HepG2 (cell line): ENCODE results near the gene TBC1D22A. TPM values are rescaled to one million over a fixed set of nuclear protein-coding genes. Genes with fewer than 3 reads are reported as not detected.
A peak's percentile ranks its signal among the peaks of the same experiment; 100 is the strongest.

ENCODE experiments used
- AFF4 ChIP-seq: sonication (generic); formaldehyde crosslinking; IDR thresholded peaks from 2 replicates; pipeline ENCODE4 v1.4.0; 2020; ENCODE audit warnings: missing genetic modification reagents
- CEBPG ChIP-seq: IDR thresholded peaks from 2 replicates; pipeline ENCODE4 v1.6.1; 2016
- FOXP1 ChIP-seq, 2 experiments: fragments of 450-650 bp in 1 of 2; IDR thresholded peaks; 2 replicates each; pipeline ENCODE4 v1.6.1; 2017 to 2018; ENCODE audit warnings: antibody characterized with exemption in 1 of 2
- MTF1 ChIP-seq: sonication (generic); formaldehyde crosslinking; IDR thresholded peaks from 2 replicates; pipeline ENCODE4 v1.5.0; 2020; ENCODE audit warnings: missing genetic modification reagents
- PHF5A ChIP-seq: IDR thresholded peaks from one replicate; pipeline ENCODE4 v1.6.1; 2018; ENCODE audit warnings: low read depth, missing genetic modification reagents; ENCODE audit not compliant: unreplicated experiment
- ZEB1 ChIP-seq: IDR thresholded peaks from 2 replicates; pipeline ENCODE4 v1.6.1; 2012; ENCODE audit warnings: mild to moderate bottlenecking, low read depth, inconsistent platforms; ENCODE audit not compliant: insufficient replicate concordance
- ZNF333 ChIP-seq: sonication (generic); formaldehyde crosslinking; IDR thresholded peaks from 2 replicates; pipeline ENCODE4 v1.4.0; 2020; ENCODE audit warnings: mild to moderate bottlenecking, missing genetic modification reagents, borderline replicate concordance
- ZNF609 ChIP-seq: sonication (generic); formaldehyde crosslinking; IDR thresholded peaks from 2 replicates; pipeline ENCODE4 v1.4.0; 2020; ENCODE audit warnings: mild to moderate bottlenecking, missing genetic modification reagents, borderline replicate concordance
- ZUFSP ChIP-seq: sonication (generic); formaldehyde crosslinking; IDR thresholded peaks from 2 replicates; pipeline ENCODE4 v1.9.0; 2021; ENCODE audit warnings: missing genetic modification reagents, mild to moderate bottlenecking, borderline replicate concordance
- polyA plus RNA-seq, 8 experiments: library from polyadenylated mRNA; depleted of rRNA in 3 of 8; stranded (reverse) in 7 of 8; unstranded in 1 of 8; fragments of >200 nt; fragmentation: Illumina TruSeq in 4 of 8; extraction: Trizol in 4 of 8; gene quantifications; 2 replicates each; pipeline versions ENCODE4 v1.2.1 to v1.2.3, GENCODE V29; 2011 to 2016; ENCODE audit warnings: low read depth in 4 of 8, missing spikeins in 1 of 8, mixed read lengths in 1 of 8; ENCODE audit not compliant: insufficient read depth in 1 of 8
- total RNA-seq, 5 experiments: library from RNA; depleted of rRNA; stranded (reverse); fragments of >200 nt; fragmentation: Illumina TruSeq; extraction: Trizol; gene quantifications; 2 replicates each; pipeline ENCODE4 v1.2.3, GENCODE V29; 2016; ENCODE audit warnings: low read depth in 1 of 5

Gene TBC1D22A
- total and polyA plus RNA-seq, 2 of the 13 experiments (the other 11 are each of a cell fraction or from before 2014, with no cell fraction given), result 17.3 to 18.0 TPM

GRCh38 chr22:46801331-46801811, 38.9 kb downstream of the TBC1D22A start (continued):
- peak; percentile 61; the same call in 1 of the 2 replicates for TF ChIP-seq ZNF609 (CRISPR knock-in tag)
- TF ChIP-seq CEBPG (CRISPR knock-in tag), result 0 out of 2 replicates have a peak, but pooled peaks have one; percentile 3
- TF ChIP-seq PHF5A (CRISPR knock-in tag), result no peak
- no peak for TF ChIP-seq ZNF333 (CRISPR knock-in tag)
- TF ChIP-seq AFF4, result no peak
- no peak for TF ChIP-seq ZUFSP
- TF ChIP-seq MTF1, result no peak
- no peak for TF ChIP-seq FOXP1 (IDR thresholded peaks at IDR 0.05)
- peak; percentile 33; the same call in 1 of the 2 replicates for TF ChIP-seq FOXP1 (CRISPR knock-in tag; IDR thresholded peaks at IDR 0.05)
- TF ChIP-seq ZEB1, result no peak
